ENCODE data around the gene SLC66A2. TPM values are rescaled to one million over a fixed set of nuclear protein-coding genes. Genes with fewer than 3 reads are reported as not detected.

SLC66A2 gene
- total RNA-seq, 1 donor from 2014 or later: 5.8 TPM

- Histone ChIP-seq H3F3A (ENCODE audit: low read depth) (no peaks in the 10 kb centered on the region), H3K27ac (no peak overlapping the region), H3K27me3 (no peaks in the 10 kb centered on the region), H3K9ac (no peak overlapping the region), H3K79me2 (ENCODE audit: low read depth) (no peaks in the 10 kb centered on the region), H2AFZ (replicated peaks) (no peak overlapping the region), H3K4me1 (no peaks in the 10 kb centered on the region), H3K36me3 (no peaks in the 10 kb centered on the region), H3K9me3 (ENCODE audit: low read depth) (no peaks in the 10 kb centered on the region), H3K4me2 (no peak overlapping the region), H3K4me3 (no peak overlapping the region), H4K20me1 (ENCODE audit: low read depth) (no peaks in the 10 kb centered on the region)
- no peak overlapping the region for H3K4me3 Mint-ChIP-seq
- no peak overlapping the region for H3K27ac Mint-ChIP-seq
- no peaks in the 10 kb centered on the region for H3K4me1 Mint-ChIP-seq
- H3K9me3 Mint-ChIP-seq: peaks cover 36% of the 10 kb centered on the region
- no peaks in the 10 kb centered on the region for H3K27me3 Mint-ChIP-seq (ENCODE audit: insufficient read depth, low read depth)
- DNase-seq (ENCODE audit: low spot score): no peak
- no peak for TF ChIP-seq EZH2 (IDR thresholded peaks at IDR 0.05)
- no peak for TF ChIP-seq EZH2phosphoT487 (IDR thresholded peaks at IDR 0.05)
- TF ChIP-seq CTCF (IDR thresholded peaks at IDR 0.05): no peak
- no peaks in the 10 kb centered on the region for H3K36me3 Mint-ChIP-seq
These were observed 66.3 kb downstream of the SLC66A2 start for GRCh38 chr18:79884963-79885728.

GRCh38 chr18:79884294-79884962 is 67.0 kb downstream of the SLC66A2 start:
- Histone ChIP-seq H3K79me2 (ENCODE audit: low read depth) (no peaks in the 10 kb centered on the region), H3K9ac (no peak overlapping the region), H3K9me3 (ENCODE audit: low read depth) (no peaks in the 10 kb centered on the region), H3K27ac (no peak overlapping the region), H3K36me3 (no peaks in the 10 kb centered on the region), H3K4me2 (no peak overlapping the region), H3K4me1 (no peaks in the 10 kb centered on the region), H4K20me1 (ENCODE audit: low read depth) (no peaks in the 10 kb centered on the region), H2AFZ (replicated peaks) (no peak overlapping the region), H3K27me3 (no peaks in the 10 kb centered on the region), H3F3A (ENCODE audit: low read depth) (no peaks in the 10 kb centered on the region), H3K4me3 (no peak overlapping the region)
- DNase-seq (ENCODE audit: low spot score): no peak
- Mint-ChIP-seq H3K27me3 (ENCODE audit: insufficient read depth, low read depth) (no peaks in the 10 kb centered on the region), H3K27ac (no peak overlapping the region), H3K4me3 (no peak overlapping the region), H3K9me3 (peaks cover 30% of the 10 kb centered on the region), H3K4me1 (no peaks in the 10 kb centered on the region), H3K36me3 (no peaks in the 10 kb centered on the region)
- no peak for TF ChIP-seq CTCF (IDR thresholded peaks at IDR 0.05)
- TF ChIP-seq EZH2phosphoT487 (IDR thresholded peaks at IDR 0.05): no peak
- no peak for TF ChIP-seq EZH2 (IDR thresholded peaks at IDR 0.05)

GRCh38 chr18:79883461-79884293 is 67.8 kb downstream of the SLC66A2 start:
- Histone ChIP-seq H2AFZ (replicated peaks) (no peak overlapping the region), H3K36me3 (no peaks in the 10 kb centered on the region), H3K9ac (no peak overlapping the region), H3K79me2 (ENCODE audit: low read depth) (no peaks in the 10 kb centered on the region), H3F3A (ENCODE audit: low read depth) (no peaks in the 10 kb centered on the region), H3K27me3 (no peaks in the 10 kb centered on the region), H3K27ac (no peak overlapping the region), H3K4me1 (no peaks in the 10 kb centered on the region), H4K20me1 (ENCODE audit: low read depth) (no peaks in the 10 kb centered on the region), H3K9me3 (ENCODE audit: low read depth) (no peaks in the 10 kb centered on the region), H3K4me3 (no peak overlapping the region), H3K4me2 (no peak overlapping the region)
- H3K27ac Mint-ChIP-seq: no peak overlapping the region
- DNase-seq (ENCODE audit: low spot score): no peak
- no peaks in the 10 kb centered on the region for H3K27me3 Mint-ChIP-seq (ENCODE audit: insufficient read depth, low read depth)
- no peaks in the 10 kb centered on the region for H3K4me1 Mint-ChIP-seq
- no peak for TF ChIP-seq EZH2 (IDR thresholded peaks at IDR 0.05)
- TF ChIP-seq EZH2phosphoT487 (IDR thresholded peaks at IDR 0.05): no peak
- TF ChIP-seq CTCF (IDR thresholded peaks at IDR 0.05): no peak
- H3K4me3 Mint-ChIP-seq: no peak overlapping the region
- H3K36me3 Mint-ChIP-seq: peaks cover under 1% of the 10 kb centered on the region
- H3K9me3 Mint-ChIP-seq: peaks cover 23% of the 10 kb centered on the region
